Sigmoid colon (tissue), 4 donors: ENCODE measurements around the gene ERMP1.

Experiments used
- EP300 ChIP-seq, 4 donors: sonication (generic); formaldehyde crosslinking; IDR thresholded peaks; one replicate each; pipeline ENCODE4 v1.6.1; 2017; ENCODE audit warnings: antibody characterized with exemption in 4 of 4
- POLR2A ChIP-seq, 2 donors: fragments of 450-650 bp; IDR thresholded peaks; one replicate each; pipeline ENCODE4 v1.6.1; 2016; ENCODE audit warnings: antibody characterized with exemption in 2 of 2, mild to moderate bottlenecking in 2 of 2, moderate library complexity in 2 of 2
- POLR2AphosphoS5 ChIP-seq, 4 donors: sonication (generic); formaldehyde crosslinking; IDR thresholded peaks; one replicate each; pipeline ENCODE4 v1.6.1; 2017; ENCODE audit warnings: antibody characterized with exemption in 4 of 4
- TF ChIP-seq, protein P1 (sequence below), 4 experiments: fragments of 450-650 bp in 3 of 4; fragments of 200-600 bp in 1 of 4; IDR thresholded peaks; one replicate each; pipeline ENCODE4 v1.5.1; 2016 to 2019; ENCODE audit warnings: antibody characterized with exemption in 4 of 4, mild to moderate bottlenecking in 3 of 4, moderate library complexity in 2 of 4

DNA sequence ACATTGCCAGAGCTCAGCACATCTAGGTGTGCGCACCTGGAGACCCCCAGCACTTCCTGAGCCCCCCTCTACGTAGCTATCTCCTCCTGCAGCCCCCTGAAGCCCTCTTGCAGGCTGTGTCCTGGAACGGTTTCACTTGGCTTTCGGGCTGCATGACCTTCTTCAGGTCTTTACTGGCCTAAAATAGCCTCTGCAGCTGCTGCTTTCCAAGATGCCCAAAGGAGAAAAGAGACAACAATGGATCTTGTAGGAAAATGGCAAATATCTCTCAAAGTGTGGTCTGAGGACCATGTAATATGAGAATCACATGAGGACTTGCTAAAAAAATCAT, 6.6 kb upstream of the ERMP1 start:
- TF ChIP-seq, protein P1, sequence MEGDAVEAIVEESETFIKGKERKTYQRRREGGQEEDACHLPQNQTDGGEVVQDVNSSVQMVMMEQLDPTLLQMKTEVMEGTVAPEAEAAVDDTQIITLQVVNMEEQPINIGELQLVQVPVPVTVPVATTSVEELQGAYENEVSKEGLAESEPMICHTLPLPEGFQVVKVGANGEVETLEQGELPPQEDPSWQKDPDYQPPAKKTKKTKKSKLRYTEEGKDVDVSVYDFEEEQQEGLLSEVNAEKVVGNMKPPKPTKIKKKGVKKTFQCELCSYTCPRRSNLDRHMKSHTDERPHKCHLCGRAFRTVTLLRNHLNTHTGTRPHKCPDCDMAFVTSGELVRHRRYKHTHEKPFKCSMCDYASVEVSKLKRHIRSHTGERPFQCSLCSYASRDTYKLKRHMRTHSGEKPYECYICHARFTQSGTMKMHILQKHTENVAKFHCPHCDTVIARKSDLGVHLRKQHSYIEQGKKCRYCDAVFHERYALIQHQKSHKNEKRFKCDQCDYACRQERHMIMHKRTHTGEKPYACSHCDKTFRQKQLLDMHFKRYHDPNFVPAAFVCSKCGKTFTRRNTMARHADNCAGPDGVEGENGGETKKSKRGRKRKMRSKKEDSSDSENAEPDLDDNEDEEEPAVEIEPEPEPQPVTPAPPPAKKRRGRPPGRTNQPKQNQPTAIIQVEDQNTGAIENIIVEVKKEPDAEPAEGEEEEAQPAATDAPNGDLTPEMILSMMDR (IDR thresholded peaks at IDR 0.05), result no peak
- TF ChIP-seq POLR2A (IDR thresholded peaks at IDR 0.05) (no peak), POLR2AphosphoS5 (IDR thresholded peaks at IDR 0.05) (no peak), EP300 (IDR thresholded peaks at IDR 0.05) (no peak)
